ENCODE data around the gene SGMS1.

Gene SGMS1

DNA sequence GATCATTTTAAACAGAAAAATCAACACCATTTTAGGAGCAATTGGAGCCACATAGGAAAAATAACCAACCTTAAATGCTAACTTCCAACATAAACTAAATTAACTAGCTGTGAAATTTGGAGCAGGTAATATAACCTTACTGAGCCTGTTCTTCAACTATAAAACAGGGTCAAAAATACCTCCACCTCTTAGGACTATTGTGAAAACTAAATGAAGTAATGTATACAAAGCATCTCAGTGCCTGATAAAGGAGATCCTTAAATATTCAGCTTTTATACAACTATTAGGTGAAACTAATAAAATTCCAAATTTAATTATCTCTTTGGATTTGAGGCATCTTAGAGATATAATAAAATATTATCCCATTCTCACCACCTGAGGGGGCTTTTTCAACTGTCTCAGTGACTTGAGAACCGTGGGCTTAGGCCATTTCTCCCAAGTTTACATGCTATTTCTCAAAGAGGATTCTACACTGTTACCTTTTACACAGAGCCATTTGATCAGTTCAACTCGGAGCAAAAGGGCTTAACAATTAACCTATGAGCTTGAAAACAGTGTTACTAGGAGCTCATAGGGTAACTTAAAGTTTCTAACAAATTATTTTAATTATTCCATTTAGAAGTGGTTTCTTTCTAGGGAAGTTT, 207.5 kb downstream of the SGMS1 start:
- TF ChIP-seq, protein P1, sequence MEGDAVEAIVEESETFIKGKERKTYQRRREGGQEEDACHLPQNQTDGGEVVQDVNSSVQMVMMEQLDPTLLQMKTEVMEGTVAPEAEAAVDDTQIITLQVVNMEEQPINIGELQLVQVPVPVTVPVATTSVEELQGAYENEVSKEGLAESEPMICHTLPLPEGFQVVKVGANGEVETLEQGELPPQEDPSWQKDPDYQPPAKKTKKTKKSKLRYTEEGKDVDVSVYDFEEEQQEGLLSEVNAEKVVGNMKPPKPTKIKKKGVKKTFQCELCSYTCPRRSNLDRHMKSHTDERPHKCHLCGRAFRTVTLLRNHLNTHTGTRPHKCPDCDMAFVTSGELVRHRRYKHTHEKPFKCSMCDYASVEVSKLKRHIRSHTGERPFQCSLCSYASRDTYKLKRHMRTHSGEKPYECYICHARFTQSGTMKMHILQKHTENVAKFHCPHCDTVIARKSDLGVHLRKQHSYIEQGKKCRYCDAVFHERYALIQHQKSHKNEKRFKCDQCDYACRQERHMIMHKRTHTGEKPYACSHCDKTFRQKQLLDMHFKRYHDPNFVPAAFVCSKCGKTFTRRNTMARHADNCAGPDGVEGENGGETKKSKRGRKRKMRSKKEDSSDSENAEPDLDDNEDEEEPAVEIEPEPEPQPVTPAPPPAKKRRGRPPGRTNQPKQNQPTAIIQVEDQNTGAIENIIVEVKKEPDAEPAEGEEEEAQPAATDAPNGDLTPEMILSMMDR (conservative IDR thresholded peaks at IDR 0.05; ENCODE audit: low read depth, low read length) = peak; percentile 44
- peak; percentile 54 for DNase-seq (ENCODE audit: low read depth)
- H3K4me3 ChIP-seq (ENCODE audit: low read depth, low read length) = no peak overlapping the region

DNA sequence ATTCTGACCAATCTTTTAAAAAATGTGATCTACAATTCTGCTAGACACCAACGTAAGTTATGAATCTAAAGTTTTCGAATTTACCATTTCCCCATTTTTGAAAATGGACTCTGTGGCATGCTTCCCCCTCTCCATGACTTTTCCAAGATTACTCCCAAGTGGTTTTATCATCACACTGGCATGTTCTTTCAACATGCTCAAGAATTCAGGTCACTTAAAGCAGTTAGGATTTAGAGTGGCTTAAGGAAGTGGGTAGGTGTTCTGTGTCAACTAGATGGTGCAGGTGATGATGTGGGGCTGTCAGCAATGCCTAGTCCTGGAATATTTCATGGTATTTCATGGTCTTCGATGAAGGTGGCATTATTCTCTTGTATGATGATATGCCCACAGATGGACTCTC, 208.5 kb downstream of the SGMS1 start:
- no peak for DNase-seq (ENCODE audit: low read depth)
- H3K4me3 ChIP-seq (ENCODE audit: low read depth, low read length) = no peak overlapping the region
- TF ChIP-seq, protein P1 (conservative IDR thresholded peaks at IDR 0.05; ENCODE audit: low read depth, low read length) = no peak

DNA sequence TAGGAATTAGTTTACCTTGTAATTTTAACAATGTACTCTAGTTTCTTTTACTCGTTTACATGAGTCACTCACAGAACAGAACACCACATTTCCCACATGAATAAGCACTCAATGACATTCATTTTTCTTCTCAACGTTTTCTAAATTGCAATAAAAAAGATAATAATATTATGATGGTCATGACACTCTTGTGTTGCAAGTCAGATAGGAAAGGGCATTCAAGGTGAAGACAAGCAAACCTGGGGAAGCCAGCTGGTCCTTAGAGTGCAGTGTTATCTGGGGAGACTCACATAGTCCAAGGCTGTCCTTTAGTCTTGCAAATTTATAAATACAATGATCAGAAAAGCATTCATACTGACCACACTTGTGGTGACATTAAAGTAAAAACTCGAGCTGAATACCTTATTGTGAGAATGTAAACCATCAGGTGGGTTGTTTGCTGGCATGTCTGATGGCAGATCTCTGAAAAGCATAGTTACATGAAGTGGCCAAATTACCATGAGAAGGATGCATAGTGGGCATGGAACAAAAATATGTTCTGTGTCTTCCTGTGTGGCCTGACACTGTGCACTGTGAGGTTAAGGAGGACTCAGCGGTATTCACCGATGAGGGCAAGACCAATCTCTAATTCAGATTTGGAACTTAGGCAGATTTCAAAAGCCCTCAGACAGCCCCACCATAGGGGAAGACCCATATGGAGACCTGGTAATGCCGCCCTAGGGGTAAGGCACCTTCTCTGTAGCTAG, 213.5 kb downstream of the SGMS1 start:
- TF ChIP-seq, protein P1 (conservative IDR thresholded peaks at IDR 0.05; ENCODE audit: low read depth, low read length) = no peak
- DNase-seq (ENCODE audit: low read depth) = peak; percentile 49
- H3K4me3 ChIP-seq (ENCODE audit: low read depth, low read length) = no peak overlapping the region

DNA sequence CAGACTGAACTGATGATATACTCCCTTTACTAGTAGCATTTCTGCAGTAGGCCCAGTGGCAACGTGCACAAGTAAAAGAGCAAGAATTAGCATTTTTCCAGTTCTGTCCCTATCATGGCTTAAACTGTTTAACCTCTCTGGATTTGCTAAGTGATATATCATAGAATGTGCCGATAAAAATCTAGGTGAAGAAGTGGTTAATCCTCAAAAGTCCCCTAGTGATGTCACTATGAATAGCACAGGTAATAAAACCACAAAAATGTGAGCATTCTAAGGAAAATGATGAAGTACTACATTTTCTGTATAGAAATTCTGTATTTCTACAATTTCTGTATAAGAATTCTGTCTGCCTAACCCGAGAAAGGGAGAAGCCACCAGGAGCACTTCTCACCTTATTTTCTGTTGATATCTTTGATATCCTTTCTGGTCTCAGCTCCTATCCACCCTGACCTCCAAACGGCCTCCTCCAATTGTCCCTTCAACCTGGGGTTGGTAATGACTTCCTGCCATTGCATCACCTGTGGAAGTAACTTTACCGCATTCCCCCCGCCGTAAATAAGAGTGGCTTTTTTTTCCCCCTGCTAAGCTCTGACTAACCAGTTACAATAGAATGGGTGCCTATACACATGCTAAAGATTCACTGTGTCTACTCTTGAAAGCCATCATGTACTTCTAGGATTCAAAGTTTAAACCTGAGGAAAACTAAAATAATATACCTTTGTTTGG, 216.5 kb downstream of the SGMS1 start:
- DNase-seq (ENCODE audit: low read depth) = no peak
- TF ChIP-seq, protein P1 (conservative IDR thresholded peaks at IDR 0.05; ENCODE audit: low read depth, low read length) = no peak
- no peak overlapping the region for H3K4me3 ChIP-seq (ENCODE audit: low read depth, low read length)

DNA sequence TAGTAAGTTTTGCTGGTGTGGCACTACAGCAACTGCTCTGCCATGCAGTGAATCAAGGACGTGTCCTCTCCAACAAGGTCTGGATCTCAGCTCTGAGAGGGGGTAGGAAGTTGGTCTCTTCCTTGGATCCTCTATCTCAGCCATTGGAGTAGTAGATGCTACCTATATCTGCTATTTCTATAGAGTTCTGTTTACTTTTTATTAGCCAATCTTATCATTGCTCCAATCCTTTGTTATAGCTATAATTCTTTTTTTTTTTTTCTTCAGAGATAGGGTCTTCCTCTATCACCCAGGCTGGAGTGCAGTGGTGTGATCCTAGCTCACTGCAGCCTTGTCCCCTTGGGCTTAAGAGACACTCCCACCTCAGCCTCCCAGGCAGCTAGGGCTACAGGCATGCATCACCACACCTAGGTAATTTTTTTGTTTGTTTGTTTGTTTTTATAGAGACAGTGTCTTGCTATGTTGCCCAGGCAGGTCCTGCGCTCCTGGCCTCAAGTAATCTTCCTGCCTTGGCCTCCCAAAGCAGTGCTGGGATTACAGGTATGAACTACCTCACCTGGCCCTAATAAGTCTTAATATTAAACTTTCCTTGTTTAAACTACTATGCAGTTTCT, 217.2 kb downstream of the SGMS1 start:
- no peak for DNase-seq (ENCODE audit: low read depth)
- H3K4me3 ChIP-seq (ENCODE audit: low read depth, low read length) = no peak overlapping the region
- TF ChIP-seq, protein P1 (conservative IDR thresholded peaks at IDR 0.05; ENCODE audit: low read depth, low read length) = no peak

DNA sequence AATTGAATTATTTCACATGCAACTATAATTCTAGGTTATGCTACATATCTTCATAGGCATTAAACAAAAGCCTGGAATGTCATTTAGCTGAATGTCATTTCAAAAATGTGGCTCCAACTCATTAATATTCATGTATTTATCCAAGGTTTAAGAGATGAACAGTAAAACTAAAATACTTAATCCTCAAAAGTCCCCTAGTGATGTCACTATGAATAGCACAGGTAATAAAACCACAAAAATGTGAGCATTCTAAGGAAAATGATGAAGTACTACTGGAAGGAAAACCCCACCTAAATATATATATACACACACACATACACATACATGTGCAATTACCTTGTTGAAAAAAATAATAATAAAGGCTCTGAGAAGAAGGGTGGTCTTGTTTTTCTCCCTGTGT, 218.0 kb downstream of the SGMS1 start:
- no peak for DNase-seq (ENCODE audit: low read depth)
- no peak overlapping the region for H3K4me3 ChIP-seq (ENCODE audit: low read depth, low read length)
- TF ChIP-seq, protein P1 (conservative IDR thresholded peaks at IDR 0.05; ENCODE audit: low read depth, low read length) = no peak
